ENCODE results near the gene MANSC4. TPM values are rescaled to one million over a fixed set of nuclear protein-coding genes. Genes with fewer than 3 reads are reported as not detected.

MANSC4 gene
- total and polyA plus RNA-seq, 9 of the 15 experiments (the other 6 are each of a cell fraction or from before 2014, with no cell fraction given), result not detected

GRCh38 chr12:27733052-27733656 is 46.9 kb downstream of the MANSC4 start:
- Histone ChIP-seq H2AFZ (ENCODE audit: low read depth, low read length) (no peak overlapping the region), H3K36me3 (ENCODE audit: control insufficient read depth, insufficient read depth, low read length) (peaks cover 84% of the 10 kb centered on the region), H3K27ac (ENCODE audit: extremely low read depth, low read depth, low read length) (no peak overlapping the region), H3K27me3 (ENCODE audit: control insufficient read depth in 2 of 2, insufficient read depth in 2 of 2, low read length in 2 of 2) (no peaks in the 10 kb centered on the region), H3K9ac (ENCODE audit: insufficient read depth in 1 of 2, low read depth in 2 of 2, low read length in 2 of 2) (no peak overlapping the region), H3K9me1 (ENCODE audit: control insufficient read depth, insufficient read depth, low read length) (no peaks in the 10 kb centered on the region), H4K20me1 (replicated peaks; ENCODE audit: control insufficient read depth, insufficient read depth, low read length) (no peaks in the 10 kb centered on the region), H3K4me3 (no peak overlapping the region), H3K79me2 (ENCODE audit: control insufficient read depth, insufficient read depth, low read length) (peaks cover 14% of the 10 kb centered on the region; the same call in 2 of the 3 replicates), H3K4me2 (ENCODE audit: insufficient read depth, low read length) (no peak overlapping the region), H3K4me1 (replicated peaks in 1 of 2; ENCODE audit: control insufficient read depth in 2 of 2, insufficient read depth in 2 of 2, low read length in 2 of 2) (no peaks in the 10 kb centered on the region), H3K9me3 (replicated peaks; ENCODE audit: control insufficient read depth, insufficient read depth, low read depth, low read length) (no peaks in the 10 kb centered on the region)
- 8% methylated on average over 3 of the region's 3 CpGs for WGBS (ENCODE audit: insufficient coverage, low coverage, missing lambda C conversion rate)
- peak; percentile 77 for ATAC-seq
- peak; percentile 90 for FAIRE-seq
- intact Hi-C loops (cut with micrococcal nuclease) (loop anchor here (1.0 to 10.0 kb wide), 4 partner anchors 88 to 1142 kb away; no protein-coding TSS in a partner anchor), in situ Hi-C loops (cut with MboI) (no loop called here)
- BruUV-seq (replicated peaks), result no TSS peak
- DNase-seq (ENCODE audit: extremely low read depth in 1 of 4, low spot score in 3 of 4), result peak; percentile 37 to 49 (median 40)
- ChIA-PET CTCF (ENCODE audit: low intra/inter-chr PET ratio) (interaction anchor here (0.6 to 2.3 kb wide), 7 partner anchors 88 to 1139 kb away, joined by 3 to 20 read pairs (median 4); no protein-coding TSS in a partner anchor), POLR2A (no interaction called here)
- TF ChIP-seq DEAF1 (CRISPR knock-in tag; IDR thresholded peaks at IDR 0.05), result peak; percentile 83
- TF ChIP-seq CREBBP (IDR thresholded peaks at IDR 0.05; ENCODE audit: low read depth, low read length), result no peak
- 0 out of 2 replicates have a peak, but pooled peaks have one; percentile 22 for TF ChIP-seq CC2D1A (IDR thresholded peaks at IDR 0.05)
- TF ChIP-seq ZNF586 (CRISPR knock-in tag; conservative IDR thresholded peaks at IDR 0.05), result no peak
- no peak for TF ChIP-seq ZNF140 (CRISPR knock-in tag; IDR thresholded peaks at IDR 0.05)
- no peak for TF ChIP-seq NCOA6 (IDR thresholded peaks at IDR 0.05)
- TF ChIP-seq, protein P1, sequence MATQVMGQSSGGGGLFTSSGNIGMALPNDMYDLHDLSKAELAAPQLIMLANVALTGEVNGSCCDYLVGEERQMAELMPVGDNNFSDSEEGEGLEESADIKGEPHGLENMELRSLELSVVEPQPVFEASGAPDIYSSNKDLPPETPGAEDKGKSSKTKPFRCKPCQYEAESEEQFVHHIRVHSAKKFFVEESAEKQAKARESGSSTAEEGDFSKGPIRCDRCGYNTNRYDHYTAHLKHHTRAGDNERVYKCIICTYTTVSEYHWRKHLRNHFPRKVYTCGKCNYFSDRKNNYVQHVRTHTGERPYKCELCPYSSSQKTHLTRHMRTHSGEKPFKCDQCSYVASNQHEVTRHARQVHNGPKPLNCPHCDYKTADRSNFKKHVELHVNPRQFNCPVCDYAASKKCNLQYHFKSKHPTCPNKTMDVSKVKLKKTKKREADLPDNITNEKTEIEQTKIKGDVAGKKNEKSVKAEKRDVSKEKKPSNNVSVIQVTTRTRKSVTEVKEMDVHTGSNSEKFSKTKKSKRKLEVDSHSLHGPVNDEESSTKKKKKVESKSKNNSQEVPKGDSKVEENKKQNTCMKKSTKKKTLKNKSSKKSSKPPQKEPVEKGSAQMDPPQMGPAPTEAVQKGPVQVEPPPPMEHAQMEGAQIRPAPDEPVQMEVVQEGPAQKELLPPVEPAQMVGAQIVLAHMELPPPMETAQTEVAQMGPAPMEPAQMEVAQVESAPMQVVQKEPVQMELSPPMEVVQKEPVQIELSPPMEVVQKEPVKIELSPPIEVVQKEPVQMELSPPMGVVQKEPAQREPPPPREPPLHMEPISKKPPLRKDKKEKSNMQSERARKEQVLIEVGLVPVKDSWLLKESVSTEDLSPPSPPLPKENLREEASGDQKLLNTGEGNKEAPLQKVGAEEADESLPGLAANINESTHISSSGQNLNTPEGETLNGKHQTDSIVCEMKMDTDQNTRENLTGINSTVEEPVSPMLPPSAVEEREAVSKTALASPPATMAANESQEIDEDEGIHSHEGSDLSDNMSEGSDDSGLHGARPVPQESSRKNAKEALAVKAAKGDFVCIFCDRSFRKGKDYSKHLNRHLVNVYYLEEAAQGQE (IDR thresholded peaks at IDR 0.05; ENCODE audit: borderline replicate concordance), result peak; percentile 82
- TF ChIP-seq, protein P1 (CRISPR knock-in tag; IDR thresholded peaks at IDR 0.05; ENCODE audit: low read depth), result no peak
- TF ChIP-seq ZFPM2 (CRISPR knock-in tag; IDR thresholded peaks at IDR 0.05), result no peak
- TF ChIP-seq RAD21 (CRISPR knock-in tag; conservative IDR thresholded peaks at IDR 0.05 in 1 of 2, IDR thresholded peaks at IDR 0.05 in 1 of 2), result peak; percentile 91 to 93
- peak; percentile 81 for TF ChIP-seq SMC3 (conservative IDR thresholded peaks at IDR 0.05; ENCODE audit: insufficient read depth, low read depth, low read length)
- peak; percentile 55; the same call in 1 of the 2 replicates for TF ChIP-seq STAG1 (CRISPR knock-in tag; IDR thresholded peaks at IDR 0.05; ENCODE audit: borderline replicate concordance)
- TF ChIP-seq DNMT1 (IDR thresholded peaks at IDR 0.05), result no peak

All from K562 (cell line).